HG02678 (cell line): ENCODE measurements around the gene KLF1.
"Not testable (repeated sequence)": the region's sequence is repeated elsewhere in the genome, so short reads cannot be mapped to it uniquely, and the experiment has no call there.

Source experiments
- ATAC-seq: cut with Tn5 transposase; IDR thresholded peaks from one replicate; pipeline ENCODE4 v1.9.1; 2021; ENCODE audit warnings: mild to moderate bottlenecking, moderate library complexity; ENCODE audit not compliant: unreplicated experiment

The KLF1 gene

GRCh38 chr19:12886969-12887747, at the start of gene KLF1:
Gene KLF1 (minus strand): TSS chr19:12887201. CDS start chr19:12887140, 61 bp downstream.
- no peak for ATAC-seq

GRCh38 chr19:12936582-12936981, 49.6 kb upstream of the KLF1 start:
- ATAC-seq = no peak

GRCh38 chr19:12935071-12935470, 48.1 kb upstream of the KLF1 start:
- no peak for ATAC-seq

- ATAC-seq = peak; percentile 48
Observed at GRCh38 chr19:12933287-12934072, 46.5 kb upstream of the KLF1 start, which contains the start of gene FARSA. Gene FARSA (minus strand): TSS chr19:12933711. CDS start chr19:12933696, 15 bp downstream.

- ATAC-seq = no peak
Observed at GRCh38 chr19:12932392-12933286, 45.6 kb upstream of the KLF1 start.

GRCh38 chr19:12930002-12930645, 43.1 kb upstream of the KLF1 start:
- ATAC-seq = no peak

GRCh38 chr19:12924621-12925310, 37.8 kb upstream of the KLF1 start:
- ATAC-seq = no peak

- no peak for ATAC-seq
Observed at GRCh38 chr19:12922959-12923358, 36.0 kb upstream of the KLF1 start.

GRCh38 chr19:12921047-12921446, 34.0 kb upstream of the KLF1 start:
- ATAC-seq = no peak

- no peak for ATAC-seq
Observed at GRCh38 chr19:12918253-12918652, 31.3 kb upstream of the KLF1 start.

GRCh38 chr19:12915860-12916259, 28.9 kb upstream of the KLF1 start:
- not testable (repeated sequence) for ATAC-seq

GRCh38 chr19:12913851-12914690, 27.1 kb upstream of the KLF1 start:
- ATAC-seq = no peak

GRCh38 chr19:12913011-12913561, 26.1 kb upstream of the KLF1 start:
- ATAC-seq = no peak

- no peak for ATAC-seq
Observed at GRCh38 chr19:12912571-12912970, 25.6 kb upstream of the KLF1 start.

GRCh38 chr19:12907166-12907565, 20.2 kb upstream of the KLF1 start:
- ATAC-seq = no peak

- peak; percentile 91 for ATAC-seq
Observed at GRCh38 chr19:12899891-12900518, 13.0 kb upstream of the KLF1 start.

- no peak for ATAC-seq
Observed at GRCh38 chr19:12896460-12896859, 9.5 kb upstream of the KLF1 start.

GRCh38 chr19:12893582-12893981, 6.6 kb upstream of the KLF1 start:
- ATAC-seq = no peak
